Osteoblast (primary cell): ENCODE measurements around the gene GRWD1. TPM values are rescaled to one million over a fixed set of nuclear protein-coding genes. Genes with fewer than 3 reads are reported as not detected.

Experiments
- DNase-seq: peaks from one replicate; pipeline ENCODE4 v3.0.0; 2011; ENCODE audit warnings: low spot score, mixed read lengths; ENCODE audit not compliant: insufficient read length; ENCODE audit errors: missing footprints
- H2AFZ ChIP-seq: 2 replicates; pipeline ENCODE4 v1.6.0; 2011; ENCODE audit warnings: mild to moderate bottlenecking, low read length
- H3K27ac ChIP-seq: 2 replicates; pipeline ENCODE4 v1.5.1; 2011; ENCODE audit warnings: mild to moderate bottlenecking, low read depth, low read length, moderate library complexity
- H3K27me3 ChIP-seq: 2 replicates; pipeline ENCODE4 v1.6.0; 2012; ENCODE audit warnings: mild to moderate bottlenecking, control low read depth, inconsistent platforms, low read length, moderate library complexity; ENCODE audit not compliant: insufficient read depth
- H3K36me3 ChIP-seq: 2 replicates; pipeline ENCODE4 v1.5.1; 2011; ENCODE audit warnings: mild to moderate bottlenecking, low read length, control low read depth, moderate library complexity; ENCODE audit not compliant: insufficient read depth
- H3K4me1 ChIP-seq: 2 replicates; pipeline ENCODE4 v1.5.1; 2011; ENCODE audit warnings: mild to moderate bottlenecking, low read length, control low read depth, moderate library complexity; ENCODE audit not compliant: insufficient read depth
- H3K4me2 ChIP-seq: 2 replicates; pipeline ENCODE4 v1.6.0; 2011; ENCODE audit warnings: mild to moderate bottlenecking, low read length; ENCODE audit not compliant: insufficient read depth
- H3K4me3 ChIP-seq: fragments of 200-600 bp; sonication (generic); 3 replicates; pipeline ENCODE4 v1.5.1; 2012; ENCODE audit warnings: mild to moderate bottlenecking, low read length, inconsistent platforms; ENCODE audit not compliant: insufficient read depth
- H3K79me2 ChIP-seq: 2 replicates; pipeline ENCODE4 v1.6.0; 2012; ENCODE audit warnings: mild to moderate bottlenecking, low read length, control low read depth, inconsistent platforms; ENCODE audit not compliant: insufficient read depth
- H3K9me3 ChIP-seq: 2 replicates; pipeline ENCODE4 v1.5.1; 2011; ENCODE audit warnings: low read depth, low read length, control low read depth
- H4K20me1 ChIP-seq: 2 replicates; pipeline ENCODE4 v1.6.0; 2012; ENCODE audit warnings: mild to moderate bottlenecking, low read length, control low read depth; ENCODE audit not compliant: insufficient read depth
- CTCF ChIP-seq: IDR thresholded peaks from 2 replicates; pipeline ENCODE4 v1.5.1; 2011; ENCODE audit warnings: mild to moderate bottlenecking, low read depth, low read length, moderate library complexity; ENCODE audit errors: extremely low read depth
- total RNA-seq: library from RNA; depleted of rRNA; stranded (reverse); fragments of >200 nt; gene quantifications from 2 replicates; pipeline ENCODE4 v1.2.3, GENCODE V29; 2012

GRWD1 gene
- total RNA-seq, 1 donor, result 25.0 TPM

DNA sequence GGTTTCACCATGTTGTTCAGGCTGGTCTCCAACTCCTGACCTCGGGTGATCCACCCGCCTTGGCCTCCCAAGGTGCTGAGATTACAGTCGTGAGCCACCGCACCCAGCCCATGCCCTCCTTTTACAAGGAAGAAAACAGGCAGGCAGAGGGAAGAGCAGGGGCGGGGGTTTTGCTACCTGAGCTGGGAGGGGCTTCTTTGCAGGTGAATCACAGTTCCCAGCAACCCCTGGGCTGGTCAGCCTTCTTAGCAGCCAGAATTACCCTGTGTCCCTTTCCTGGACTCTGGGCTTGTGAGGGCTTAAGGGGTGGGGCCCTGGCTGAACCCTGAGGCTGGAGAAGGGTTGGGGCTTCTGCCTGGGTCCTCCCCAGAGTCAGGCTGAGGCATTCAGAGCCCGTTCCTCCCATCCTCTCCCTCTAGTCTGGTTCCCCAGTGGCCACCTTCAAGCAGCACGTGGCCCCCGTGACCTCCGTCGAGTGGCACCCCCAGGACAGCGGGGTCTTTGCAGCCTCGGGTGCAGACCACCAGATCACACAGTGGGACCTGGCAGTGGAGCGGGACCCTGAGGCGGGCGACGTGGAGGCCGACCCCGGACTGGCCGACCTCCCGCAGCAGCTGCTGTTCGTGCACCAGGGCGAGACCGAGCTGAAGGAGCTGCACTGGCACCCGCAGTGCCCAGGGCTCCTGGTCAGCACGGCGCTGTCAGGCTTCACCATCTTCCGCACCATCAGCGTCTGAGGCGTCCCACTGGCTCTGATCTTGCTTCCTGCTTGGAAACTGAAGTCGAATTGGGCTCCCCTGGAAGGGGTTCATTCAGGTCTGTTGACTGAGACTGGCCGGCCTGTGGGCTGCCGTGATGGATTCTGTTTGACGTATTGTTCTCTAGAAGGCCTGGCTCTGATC lies 6.8 kb downstream of the GRWD1 start:
- H3K36me3 ChIP-seq, result peaks cover 54% of the 10 kb centered on the region
- TF ChIP-seq CTCF, result no peak
- no peak overlapping the region for H3K4me2 ChIP-seq
- H3K4me3 ChIP-seq, result no peak overlapping the region
- no peak overlapping the region for H2AFZ ChIP-seq
- peak; percentile 64 for DNase-seq
- H3K27me3 ChIP-seq, result no peaks in the 10 kb centered on the region
- H3K9me3 ChIP-seq, result no peaks in the 10 kb centered on the region
- H3K27ac ChIP-seq, result no peak overlapping the region
- peaks cover 13% of the 10 kb centered on the region for H4K20me1 ChIP-seq
- peaks cover 24% of the 10 kb centered on the region for H3K79me2 ChIP-seq
- no peaks in the 10 kb centered on the region for H3K4me1 ChIP-seq

- Histone ChIP-seq H3K9me3 (no peaks in the 10 kb centered on the region), H3K4me1 (no peaks in the 10 kb centered on the region), H3K79me2 (peaks cover 12% of the 10 kb centered on the region), H3K4me3 (no peak overlapping the region), H3K4me2 (no peak overlapping the region), H3K27ac (no peak overlapping the region), H4K20me1 (peaks cover 13% of the 10 kb centered on the region), H2AFZ (no peak overlapping the region), H3K27me3 (no peaks in the 10 kb centered on the region), H3K36me3 (peaks cover 42% of the 10 kb centered on the region)
- TF ChIP-seq CTCF, result no peak
- peak; percentile 46 for DNase-seq
Observed at GRCh38 chr19:48454150-48454730, 8.5 kb downstream of the GRWD1 start.

DNA sequence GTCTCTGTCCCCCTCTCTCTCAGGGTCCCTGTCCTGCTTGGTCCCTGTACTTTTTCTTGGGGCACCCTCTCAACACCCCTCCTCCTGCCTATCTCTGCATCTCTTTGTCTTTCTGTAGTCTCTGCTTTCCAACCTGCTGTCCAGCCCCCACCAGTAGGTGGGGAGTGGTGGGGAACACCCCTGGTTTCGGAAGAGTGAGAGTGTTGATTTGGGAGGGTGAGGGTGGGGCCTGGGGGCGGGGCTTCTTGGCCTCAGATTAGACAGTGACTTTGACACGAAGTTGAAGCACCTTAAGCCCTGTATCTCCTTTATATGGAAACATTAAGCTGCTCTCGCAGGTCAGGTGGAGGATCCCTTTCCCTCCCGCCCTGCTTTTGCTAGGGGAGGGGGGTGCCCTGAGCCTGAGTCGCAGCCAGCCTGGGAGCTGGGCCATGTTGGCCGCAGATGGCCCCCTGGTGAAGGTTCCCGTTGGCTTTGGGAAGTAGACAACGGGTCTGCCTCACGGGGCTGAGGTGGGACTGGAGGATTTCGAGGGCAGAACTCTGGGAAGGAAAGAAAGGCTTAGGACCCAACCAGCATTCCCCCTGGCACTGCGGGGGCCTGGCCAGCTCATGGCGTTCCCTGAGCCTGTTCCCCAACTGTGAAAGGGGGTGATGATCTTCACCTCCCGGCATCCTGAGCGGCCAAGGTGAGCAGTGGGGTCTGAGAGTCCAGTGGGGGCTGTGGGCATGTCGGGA lies 9.6 kb downstream of the GRWD1 start, which contains the start of gene KCNJ14:
Gene KCNJ14, plus strand, starts transcription at position 404 of the 737 bp plus-strand sequence. CDS start 6,151 bp downstream, outside the sequence.
- no peak for TF ChIP-seq CTCF
- Histone ChIP-seq H3K4me2 (no peak within 1 kb of the TSS), H3K4me3 (no peak within 1 kb of the TSS), H3K27me3 (no peaks in the 10 kb centered on the region), H3K9me3 (no peaks in the 10 kb centered on the region), H3K27ac (no peak within 1 kb of the TSS), H3K36me3 (peaks cover 35% of the 10 kb centered on the region), H2AFZ (no peak within 1 kb of the TSS), H3K79me2 (peaks cover 12% of the 10 kb centered on the region), H4K20me1 (peaks cover 13% of the 10 kb centered on the region), H3K4me1 (no peaks in the 10 kb centered on the region)
- peak; percentile 80 for DNase-seq
